Cardiac fibroblast (primary cell): ENCODE measurements around the gene DUSP28.
A peak's percentile ranks its signal among the peaks of the same experiment; 100 is the strongest.

ENCODE experiments used
- DNase-seq, 2 donors: peaks; one replicate each; pipeline versions ENCODE4 v3.0.0 to v3.0.0-alpha.2; 2010; ENCODE audit warnings: low read depth in 2 of 2
- H3K4me3 ChIP-seq, 2 donors: replicated peaks in 1 of 2; 1 replicate in 1 of 2; 2 replicates in 1 of 2; pipeline ENCODE4 v1.5.1; 2011; ENCODE audit warnings: low read depth in 2 of 2, low read length in 2 of 2, mild to moderate bottlenecking in 2 of 2, moderate library complexity in 1 of 2
- TF ChIP-seq, protein P1 (sequence below): IDR thresholded peaks from one replicate; pipeline ENCODE4 v1.5.1; 2011; ENCODE audit warnings: low read depth, mild to moderate bottlenecking, low read length, inconsistent platforms

Gene DUSP28

DNA sequence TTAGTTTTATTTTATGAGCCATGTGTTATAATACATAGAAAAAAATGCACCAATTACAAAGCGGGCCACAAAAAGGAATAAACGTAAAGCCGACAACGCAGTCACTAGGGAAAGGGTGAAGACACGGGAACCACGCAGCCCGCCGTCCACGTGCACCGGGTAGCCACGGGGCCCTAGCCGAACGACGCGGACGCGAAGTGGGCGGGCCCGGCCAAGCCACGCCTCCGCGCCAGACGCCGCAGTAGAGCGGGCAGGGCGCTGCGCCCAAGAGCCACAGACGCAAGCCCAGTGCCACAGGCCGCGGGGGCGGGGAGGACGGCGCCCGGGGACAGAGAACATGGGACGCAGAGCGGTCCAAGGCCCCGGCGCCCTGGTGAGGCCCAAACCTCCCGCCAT is at the start of gene DUSP28:
TSS of gene DUSP28 (plus strand) at position 274 of the 396 bp plus-strand sequence. CDS start 328 bp downstream, outside the sequence.
- H3K4me3 ChIP-seq, result peak within 1 kb of the TSS; percentile 60 to 72
- peak; percentile 87 to 89 for DNase-seq
- TF ChIP-seq, protein P1, sequence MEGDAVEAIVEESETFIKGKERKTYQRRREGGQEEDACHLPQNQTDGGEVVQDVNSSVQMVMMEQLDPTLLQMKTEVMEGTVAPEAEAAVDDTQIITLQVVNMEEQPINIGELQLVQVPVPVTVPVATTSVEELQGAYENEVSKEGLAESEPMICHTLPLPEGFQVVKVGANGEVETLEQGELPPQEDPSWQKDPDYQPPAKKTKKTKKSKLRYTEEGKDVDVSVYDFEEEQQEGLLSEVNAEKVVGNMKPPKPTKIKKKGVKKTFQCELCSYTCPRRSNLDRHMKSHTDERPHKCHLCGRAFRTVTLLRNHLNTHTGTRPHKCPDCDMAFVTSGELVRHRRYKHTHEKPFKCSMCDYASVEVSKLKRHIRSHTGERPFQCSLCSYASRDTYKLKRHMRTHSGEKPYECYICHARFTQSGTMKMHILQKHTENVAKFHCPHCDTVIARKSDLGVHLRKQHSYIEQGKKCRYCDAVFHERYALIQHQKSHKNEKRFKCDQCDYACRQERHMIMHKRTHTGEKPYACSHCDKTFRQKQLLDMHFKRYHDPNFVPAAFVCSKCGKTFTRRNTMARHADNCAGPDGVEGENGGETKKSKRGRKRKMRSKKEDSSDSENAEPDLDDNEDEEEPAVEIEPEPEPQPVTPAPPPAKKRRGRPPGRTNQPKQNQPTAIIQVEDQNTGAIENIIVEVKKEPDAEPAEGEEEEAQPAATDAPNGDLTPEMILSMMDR, result no peak

GRCh38 chr2:240510513-240511210 is 49.5 kb upstream of the DUSP28 start:
- TF ChIP-seq, protein P1, result no peak
- H3K4me3 ChIP-seq, result no peak overlapping the region
- DNase-seq, result no peak

GRCh38 chr2:240511351-240512108 is 48.6 kb upstream of the DUSP28 start:
- DNase-seq, result no peak
- H3K4me3 ChIP-seq, result no peak overlapping the region
- TF ChIP-seq, protein P1, result no peak

- DNase-seq, result no peak
- no peak overlapping the region for H3K4me3 ChIP-seq
- TF ChIP-seq, protein P1, result no peak
Measured at GRCh38 chr2:240512109-240512485, 48.1 kb upstream of the DUSP28 start.

GRCh38 chr2:240512666-240513535 is 47.3 kb upstream of the DUSP28 start:
- no peak for DNase-seq
- TF ChIP-seq, protein P1, result no peak
- no peak overlapping the region for H3K4me3 ChIP-seq

GRCh38 chr2:240513549-240514287 is 46.4 kb upstream of the DUSP28 start:
- H3K4me3 ChIP-seq, result no peak overlapping the region
- DNase-seq, result peak; percentile 85 to 91
- TF ChIP-seq, protein P1, result peak; percentile 98
